Breast epithelium (tissue), 4 donors: ENCODE data around the gene GPR107. TPM values are rescaled to one million over a fixed set of nuclear protein-coding genes. Genes with fewer than 3 reads are reported as not detected.
A peak's percentile ranks its signal among the peaks of the same experiment; 100 is the strongest.

Experiments
- DNase-seq, 2 donors: peaks; one replicate each; pipeline ENCODE4 v3.0.0-alpha.2; 2019; ENCODE audit warnings: low spot score in 2 of 2
- H3K27ac ChIP-seq, 2 donors: fragments of 200-600 bp; sonication (generic) in 1 of 2; one replicate each; pipeline ENCODE4 v1.5.1; 2016 to 2019; ENCODE audit warnings: mild to moderate bottlenecking in 1 of 2
- H3K27me3 ChIP-seq, 2 donors: fragments of 200-600 bp; sonication (generic) in 1 of 2; one replicate each; pipeline versions ENCODE4 v1.5.1 to v1.6.0; 2017 to 2019; ENCODE audit warnings: control low read depth in 1 of 2, mild to moderate bottlenecking in 1 of 2
- H3K36me3 ChIP-seq: fragments of 200-600 bp; one replicate; pipeline ENCODE4 v1.5.1; 2019
- H3K4me1 ChIP-seq, 2 donors: fragments of 200-600 bp; sonication (generic); one replicate each; pipeline ENCODE4 v1.5.1; 2016 to 2019; ENCODE audit warnings: control low read depth in 1 of 2
- H3K4me3 ChIP-seq, 3 donors: fragments of 200-600 bp; sonication (generic); 1 replicate in 2 of 3; 2 replicates in 1 of 3; pipeline ENCODE4 v1.5.1; 2016 to 2019; ENCODE audit warnings: mild to moderate bottlenecking in 3 of 3, moderate library complexity in 2 of 3
- H3K9me3 ChIP-seq, 2 donors: fragments of 200-600 bp; sonication (generic) in 1 of 2; one replicate each; pipeline ENCODE4 v1.5.1; 2016 to 2019; ENCODE audit warnings: control low read depth in 1 of 2
- CTCF ChIP-seq, 3 donors: fragments of 450-650 bp; IDR thresholded peaks; one replicate each; pipeline ENCODE4 v1.5.1; 2016 to 2017; ENCODE audit warnings: antibody characterized with exemption in 3 of 3, mild to moderate bottlenecking in 3 of 3, moderate library complexity in 3 of 3
- POLR2A ChIP-seq: fragments of 450-650 bp; IDR thresholded peaks from one replicate; pipeline ENCODE4 v1.6.1; 2016; ENCODE audit warnings: antibody characterized with exemption, mild to moderate bottlenecking, moderate library complexity
- POLR2AphosphoS5 ChIP-seq, 3 donors: sonication (generic); formaldehyde crosslinking; IDR thresholded peaks; one replicate each; pipeline ENCODE4 v1.6.1; 2017; ENCODE audit warnings: antibody characterized with exemption in 3 of 3
- intact Hi-C: fragments of 100-400 bp; cut with DNase I; formaldehyde crosslinking; loops from one replicate; pipeline ENCODE4 v1.15.1; 2023; ENCODE audit warnings: low total_unique reads
- total RNA-seq, 3 donors: library from RNA; depleted of rRNA; stranded (reverse); fragments of >200 nt; gene quantifications; one replicate each; pipeline ENCODE4 v1.1.0, GENCODE V29; 2016

GPR107 gene
- total RNA-seq, 3 donors from 2014 or later, result 22.5 to 26.9 (median 25.6) TPM

GRCh38 chr9:130128733-130129431, 75.2 kb downstream of the GPR107 start:
- H3K27ac ChIP-seq, result peak overlapping the region; percentile 36 to 61
- intact Hi-C loops, result no loop called here
- H3K4me1 ChIP-seq, result peaks cover 0 to 6% of the 10 kb centered on the region in 2 donors
- peak in 1 of 2 donors; percentile 38 for DNase-seq
- H3K9me3 ChIP-seq, result no peaks in the 10 kb centered on the region
- H3K4me3 ChIP-seq, result no peak overlapping the region
- H3K36me3 ChIP-seq, result no peaks in the 10 kb centered on the region
- TF ChIP-seq CTCF (IDR thresholded peaks at IDR 0.05) (no peak), POLR2AphosphoS5 (IDR thresholded peaks at IDR 0.05) (no peak), POLR2A (no peak)
- H3K27me3 ChIP-seq, result no peaks in the 10 kb centered on the region

GRCh38 chr9:130129432-130130061, 75.8 kb downstream of the GPR107 start:
- Histone ChIP-seq H3K27ac (peak overlapping the region; percentile 36 to 61), H3K27me3 (no peaks in the 10 kb centered on the region), H3K36me3 (no peaks in the 10 kb centered on the region), H3K9me3 (no peaks in the 10 kb centered on the region), H3K4me1 (peaks cover 0 to 6% of the 10 kb centered on the region in 2 donors), H3K4me3 (no peak overlapping the region)
- TF ChIP-seq CTCF (IDR thresholded peaks at IDR 0.05) (no peak), POLR2AphosphoS5 (IDR thresholded peaks at IDR 0.05) (no peak), POLR2A (no peak)
- no peak for DNase-seq
- intact Hi-C loops, result no loop called here

GRCh38 chr9:130132746-130133145, 79.0 kb downstream of the GPR107 start:
- Histone ChIP-seq H3K4me3 (no peak overlapping the region), H3K4me1 (peaks cover 0 to 6% of the 10 kb centered on the region in 2 donors), H3K27ac (no peak overlapping the region), H3K27me3 (no peaks in the 10 kb centered on the region), H3K9me3 (no peaks in the 10 kb centered on the region), H3K36me3 (no peaks in the 10 kb centered on the region)
- intact Hi-C loops, result no loop called here
- DNase-seq, result no peak
- no peak for TF ChIP-seq POLR2A
- TF ChIP-seq POLR2AphosphoS5 (IDR thresholded peaks at IDR 0.05), result no peak
- TF ChIP-seq CTCF (IDR thresholded peaks at IDR 0.05), result no peak

- Histone ChIP-seq H3K4me3 (no peak overlapping the region), H3K27me3 (no peaks in the 10 kb centered on the region), H3K36me3 (no peaks in the 10 kb centered on the region), H3K27ac (peak overlapping the region in 1 of 2 donors; percentile 45), H3K4me1 (no peaks in the 10 kb centered on the region), H3K9me3 (no peaks in the 10 kb centered on the region)
- no peak for DNase-seq
- intact Hi-C loops, result loop anchor here (5.0 kb wide), 1 partner anchor 680 kb away; no protein-coding TSS in a partner anchor
- TF ChIP-seq POLR2AphosphoS5 (IDR thresholded peaks at IDR 0.05) (no peak), CTCF (IDR thresholded peaks at IDR 0.05) (no peak), POLR2A (no peak)
Measured at GRCh38 chr9:130137081-130137640, 83.5 kb downstream of the GPR107 start.

- H3K9me3 ChIP-seq, result no peaks in the 10 kb centered on the region
- DNase-seq, result no peak
- H3K4me1 ChIP-seq, result no peaks in the 10 kb centered on the region
- intact Hi-C loops, result loop anchor here (5.0 kb wide), 1 partner anchor 680 kb away; no protein-coding TSS in a partner anchor
- H3K4me3 ChIP-seq, result no peak overlapping the region
- H3K36me3 ChIP-seq, result no peaks in the 10 kb centered on the region
- peak overlapping the region; percentile 41 to 45 for H3K27ac ChIP-seq
- no peak for TF ChIP-seq POLR2AphosphoS5 (IDR thresholded peaks at IDR 0.05)
- no peak for TF ChIP-seq POLR2A
- TF ChIP-seq CTCF (IDR thresholded peaks at IDR 0.05), result no peak
- H3K27me3 ChIP-seq, result no peaks in the 10 kb centered on the region
Measured at GRCh38 chr9:130137641-130138081, 84.0 kb downstream of the GPR107 start.
